Gastrocnemius medialis (tissue), 4 donors: ENCODE results near the gene RGS19.

Experiments
- POLR2A ChIP-seq, 2 donors: fragments of 450-650 bp; IDR thresholded peaks; one replicate each; pipeline ENCODE4 v1.6.1; 2017; ENCODE audit warnings: antibody characterized with exemption in 2 of 2, mild to moderate bottlenecking in 2 of 2, moderate library complexity in 2 of 2
- TF ChIP-seq, protein P1 (sequence below), 5 experiments: fragments of 450-650 bp in 3 of 5; fragments of 200-600 bp in 2 of 5; sonication (generic) in 2 of 5; IDR thresholded peaks in 4 of 5; conservative IDR thresholded peaks in 1 of 5; 1 replicate in 4 of 5; 2 replicates in 1 of 5; pipeline ENCODE4 v1.5.1; 2016 to 2019; ENCODE audit warnings: antibody characterized with exemption in 5 of 5, mild to moderate bottlenecking in 3 of 5, moderate library complexity in 3 of 5

DNA sequence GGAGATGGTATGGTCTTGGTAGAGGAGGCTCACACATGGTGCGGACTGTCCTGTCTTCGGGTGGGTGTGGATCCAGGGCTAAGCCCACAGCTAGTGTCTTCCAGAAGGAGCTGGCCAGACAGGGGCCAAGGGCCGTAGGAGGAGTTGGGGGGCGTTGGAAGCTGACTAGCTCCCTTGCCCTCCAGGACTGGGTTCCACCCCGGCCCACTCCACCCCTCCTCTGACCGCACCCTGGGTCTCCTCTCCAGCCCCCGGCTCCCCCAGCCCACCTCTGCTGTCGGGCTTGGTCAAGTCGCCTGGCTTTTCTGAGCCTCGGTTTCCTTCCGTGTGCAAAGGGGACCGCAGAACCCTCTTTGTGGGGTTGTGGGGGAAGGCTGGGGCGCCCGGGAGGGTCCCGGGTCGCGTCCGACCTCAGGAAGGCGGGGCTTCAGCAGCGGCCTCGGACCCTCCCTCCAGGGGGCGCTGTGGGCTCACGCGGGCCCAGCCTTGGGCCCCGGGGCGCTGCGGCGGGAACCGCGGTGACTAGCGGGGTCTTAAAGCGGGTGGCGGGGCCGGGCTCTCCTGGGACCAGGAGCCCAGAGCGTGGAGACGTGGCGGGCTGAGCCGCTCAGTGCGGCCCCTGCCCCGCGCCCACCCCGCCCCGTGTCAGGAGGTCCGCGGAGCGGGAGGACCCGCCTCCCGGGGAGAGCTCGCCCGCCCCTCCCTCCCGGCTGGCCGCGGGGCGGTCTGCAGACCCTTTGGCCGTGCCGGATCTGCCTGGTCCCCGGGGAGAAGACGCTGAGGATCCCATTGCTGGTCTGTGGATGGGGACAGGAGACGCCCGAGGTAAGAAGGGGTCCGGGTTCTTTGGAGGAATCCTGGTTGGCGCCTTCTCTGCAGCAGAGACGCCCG is 22.7 kb upstream of the RGS19 start:
- no peak for TF ChIP-seq POLR2A (IDR thresholded peaks at IDR 0.05)
- TF ChIP-seq, protein P1, sequence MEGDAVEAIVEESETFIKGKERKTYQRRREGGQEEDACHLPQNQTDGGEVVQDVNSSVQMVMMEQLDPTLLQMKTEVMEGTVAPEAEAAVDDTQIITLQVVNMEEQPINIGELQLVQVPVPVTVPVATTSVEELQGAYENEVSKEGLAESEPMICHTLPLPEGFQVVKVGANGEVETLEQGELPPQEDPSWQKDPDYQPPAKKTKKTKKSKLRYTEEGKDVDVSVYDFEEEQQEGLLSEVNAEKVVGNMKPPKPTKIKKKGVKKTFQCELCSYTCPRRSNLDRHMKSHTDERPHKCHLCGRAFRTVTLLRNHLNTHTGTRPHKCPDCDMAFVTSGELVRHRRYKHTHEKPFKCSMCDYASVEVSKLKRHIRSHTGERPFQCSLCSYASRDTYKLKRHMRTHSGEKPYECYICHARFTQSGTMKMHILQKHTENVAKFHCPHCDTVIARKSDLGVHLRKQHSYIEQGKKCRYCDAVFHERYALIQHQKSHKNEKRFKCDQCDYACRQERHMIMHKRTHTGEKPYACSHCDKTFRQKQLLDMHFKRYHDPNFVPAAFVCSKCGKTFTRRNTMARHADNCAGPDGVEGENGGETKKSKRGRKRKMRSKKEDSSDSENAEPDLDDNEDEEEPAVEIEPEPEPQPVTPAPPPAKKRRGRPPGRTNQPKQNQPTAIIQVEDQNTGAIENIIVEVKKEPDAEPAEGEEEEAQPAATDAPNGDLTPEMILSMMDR (IDR thresholded peaks at IDR 0.05 in 4 of 5, conservative IDR thresholded peaks at IDR 0.05 in 1 of 5), result peak; percentile 15 to 69 (median 49)
